ENCODE results near the gene TEX53.

The TEX53 gene

DNA sequence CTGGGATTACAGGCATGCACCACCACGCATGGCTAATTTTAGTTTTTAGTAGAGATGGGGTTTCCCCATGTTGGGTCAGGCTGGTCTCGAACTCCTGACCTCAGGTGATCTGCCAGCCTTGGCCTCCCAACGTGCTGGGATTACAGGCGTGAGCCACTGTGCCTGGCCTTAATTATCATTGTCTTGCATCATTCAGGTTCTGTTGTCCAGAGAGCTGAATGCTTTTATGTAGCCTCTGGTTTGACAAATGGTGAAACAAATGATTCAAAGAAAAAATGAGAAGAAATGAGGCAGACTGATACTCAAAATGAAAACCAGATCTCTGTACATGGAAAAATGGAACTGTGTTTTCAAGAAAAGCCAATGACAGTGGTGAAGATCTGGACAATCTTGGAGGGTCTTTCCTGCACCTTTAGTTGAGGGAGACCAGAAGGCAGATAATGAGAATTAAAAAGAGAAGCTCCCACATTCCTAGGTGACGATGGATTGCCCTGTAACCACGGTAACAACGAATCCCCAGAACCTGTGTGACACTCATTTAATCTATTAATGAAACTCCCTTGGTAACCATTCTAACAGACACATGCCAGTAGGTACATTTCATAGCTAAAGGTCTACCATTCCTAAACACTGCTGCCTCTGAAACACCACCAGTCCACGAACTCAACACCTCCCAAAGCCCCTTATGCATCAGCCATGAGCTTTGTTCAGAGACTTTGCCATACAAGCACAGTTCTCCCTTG, 22.8 kb upstream of the TEX53 start:
- no peak for DNase-seq (ENCODE audit: low read depth in 3 of 3)

DNA sequence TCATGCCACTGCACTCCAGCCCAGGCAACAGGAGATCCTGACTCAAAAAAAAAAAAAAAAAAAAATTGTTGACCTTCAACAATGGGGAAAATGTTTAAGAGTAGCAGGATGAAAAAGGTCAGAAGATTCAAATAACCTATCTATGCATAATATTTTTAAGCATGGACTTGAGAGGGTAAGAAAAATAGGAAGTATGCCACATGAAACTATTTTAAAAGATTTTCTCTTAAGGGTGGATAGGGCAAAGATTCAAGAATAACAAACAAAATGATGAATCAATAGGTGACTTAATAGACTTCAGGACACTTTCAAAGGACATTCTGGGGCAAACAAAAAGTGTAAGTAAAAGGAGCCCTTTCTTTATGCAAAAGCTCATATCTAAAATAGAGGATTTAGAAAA, 21.2 kb upstream of the TEX53 start:
- no peak for DNase-seq (ENCODE audit: low read depth in 3 of 3)

- no peak for DNase-seq (ENCODE audit: low read depth in 3 of 3)
These were observed 20.5 kb upstream of the TEX53 start for GRCh38 chr9:114678130-114678529.

- no peak for DNase-seq (ENCODE audit: low read depth in 3 of 3)
These were observed 19.8 kb upstream of the TEX53 start for GRCh38 chr9:114677418-114677817.

DNA sequence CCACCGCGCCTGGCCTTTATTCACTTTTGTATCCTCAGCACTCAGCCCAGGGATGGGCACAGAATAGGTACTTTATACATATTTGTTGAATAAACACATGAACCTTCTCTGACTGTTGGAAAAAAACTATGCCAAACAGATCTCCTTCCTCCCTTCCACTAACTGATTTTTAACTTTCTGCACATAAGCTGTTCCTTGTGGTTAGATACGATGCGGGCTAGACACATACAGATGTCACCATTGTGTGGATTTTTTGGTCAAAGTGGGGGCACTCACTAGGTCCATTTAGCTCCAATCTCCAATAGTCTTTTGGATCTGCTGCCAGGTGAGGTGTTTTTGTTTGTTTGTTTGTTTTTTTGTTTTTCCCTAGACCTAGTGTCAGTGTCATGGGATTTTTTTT, 19.3 kb upstream of the TEX53 start:
- DNase-seq (ENCODE audit: low read depth in 3 of 3), result no peak

GRCh38 chr9:114674798-114675540, 17.4 kb upstream of the TEX53 start:
- no peak for DNase-seq (ENCODE audit: low read depth in 3 of 3)

DNA sequence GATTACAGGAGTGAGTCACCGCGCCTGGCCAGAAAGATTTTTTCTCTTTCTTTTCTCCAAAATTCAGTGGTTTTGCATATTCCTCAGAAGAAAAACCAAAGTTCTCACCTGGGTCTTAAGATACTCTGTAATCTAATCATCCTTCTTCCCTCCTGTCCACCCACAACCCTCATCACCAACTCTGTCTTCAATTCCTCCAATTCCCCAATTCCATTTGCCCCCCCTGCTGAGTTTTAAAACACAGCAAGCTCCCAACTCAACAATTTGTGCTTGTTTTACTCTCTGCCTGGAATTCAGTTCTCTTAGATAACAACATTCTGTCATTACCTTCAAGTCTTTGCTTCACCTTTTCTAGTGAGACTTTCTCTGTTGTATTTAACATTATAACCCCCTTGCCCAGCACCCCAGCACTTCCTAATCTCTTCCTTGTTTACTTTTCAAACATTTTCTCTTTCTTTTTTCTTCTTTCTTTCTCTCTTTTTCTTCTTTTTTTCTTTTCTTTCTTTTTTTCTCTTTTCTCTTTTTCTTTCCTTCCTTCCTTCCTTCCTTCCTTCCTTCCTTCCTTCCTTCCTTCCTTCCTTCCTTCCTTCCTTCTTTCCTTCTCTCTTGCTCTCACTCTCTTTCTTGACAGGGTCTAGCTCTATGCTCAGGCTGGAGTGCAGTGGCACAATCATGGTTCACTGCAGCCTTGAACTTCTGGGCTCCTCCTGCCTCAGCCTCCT, 16.6 kb upstream of the TEX53 start:
- DNase-seq (ENCODE audit: low read depth in 3 of 3), result no peak

DNA sequence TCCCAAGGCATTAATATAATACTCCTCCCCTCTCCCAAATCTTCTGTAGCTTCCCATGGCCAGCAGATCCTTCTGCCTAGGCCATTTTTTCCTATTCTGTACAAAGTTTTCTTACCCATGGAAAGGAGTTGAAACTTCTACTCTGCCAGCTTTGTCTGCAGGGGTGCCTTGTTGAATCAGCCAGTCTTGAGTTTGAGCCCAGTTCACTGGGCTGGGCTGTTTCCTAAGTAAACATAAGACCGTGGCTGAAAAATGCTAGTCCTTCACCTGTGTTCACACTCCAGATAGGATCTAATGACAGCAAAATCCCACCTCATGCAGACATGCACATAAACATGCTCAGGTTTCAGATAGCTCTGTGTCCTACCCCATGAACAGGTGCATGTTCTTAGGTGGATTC, 14.0 kb upstream of the TEX53 start:
- no peak for DNase-seq (ENCODE audit: low read depth in 3 of 3)

- no peak for DNase-seq (ENCODE audit: low read depth in 3 of 3)
These were observed 12.4 kb upstream of the TEX53 start for GRCh38 chr9:114669961-114670360.

GRCh38 chr9:114668146-114668545, 10.5 kb upstream of the TEX53 start:
- DNase-seq (ENCODE audit: low read depth in 3 of 3), result no peak

DNA sequence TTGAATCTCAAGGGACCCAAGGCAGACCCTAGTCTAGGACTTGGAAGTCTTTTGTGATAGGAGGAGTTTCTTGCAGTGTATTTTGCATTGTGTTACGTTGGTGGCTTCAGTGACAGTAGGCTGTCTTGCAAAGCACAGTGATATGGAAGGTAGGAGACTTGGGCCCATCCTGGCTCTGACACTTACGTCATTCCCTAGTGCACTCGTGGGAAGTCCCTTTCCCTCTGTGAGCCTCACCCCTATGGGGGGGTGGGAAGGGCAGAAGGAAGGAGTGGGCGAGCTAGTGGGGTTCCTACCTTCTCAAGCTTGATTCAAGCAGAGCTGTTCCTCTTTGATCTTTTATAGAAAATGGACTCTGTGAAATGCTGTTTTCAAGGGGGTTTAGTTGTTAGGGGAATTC, 9.2 kb upstream of the TEX53 start:
- DNase-seq (ENCODE audit: low read depth in 3 of 3), result no peak

DNA sequence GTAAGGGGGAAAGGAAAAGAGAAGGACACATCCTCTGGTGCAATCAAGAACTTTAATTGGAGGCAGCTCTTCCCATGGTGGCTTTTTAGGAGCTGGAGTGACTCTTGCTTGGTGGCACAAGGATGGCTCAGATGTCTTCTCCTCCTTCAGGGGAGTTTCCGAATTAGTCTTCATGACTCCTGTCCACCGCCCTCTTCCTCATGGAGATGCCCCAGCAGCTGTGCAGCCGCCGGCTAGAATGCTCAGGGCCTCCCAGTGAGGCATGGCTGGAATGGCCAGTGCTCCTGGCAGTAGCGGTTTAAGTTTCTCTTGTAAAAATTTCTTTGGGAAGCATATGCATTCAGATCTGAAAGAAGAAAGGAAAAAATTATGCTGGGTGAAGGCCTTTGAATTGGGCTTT, 8.8 kb upstream of the TEX53 start:
- DNase-seq (ENCODE audit: low read depth in 3 of 3), result no peak

- no peak for DNase-seq (ENCODE audit: low read depth in 3 of 3)
These were observed 6.6 kb upstream of the TEX53 start for GRCh38 chr9:114664181-114664580.

DNA sequence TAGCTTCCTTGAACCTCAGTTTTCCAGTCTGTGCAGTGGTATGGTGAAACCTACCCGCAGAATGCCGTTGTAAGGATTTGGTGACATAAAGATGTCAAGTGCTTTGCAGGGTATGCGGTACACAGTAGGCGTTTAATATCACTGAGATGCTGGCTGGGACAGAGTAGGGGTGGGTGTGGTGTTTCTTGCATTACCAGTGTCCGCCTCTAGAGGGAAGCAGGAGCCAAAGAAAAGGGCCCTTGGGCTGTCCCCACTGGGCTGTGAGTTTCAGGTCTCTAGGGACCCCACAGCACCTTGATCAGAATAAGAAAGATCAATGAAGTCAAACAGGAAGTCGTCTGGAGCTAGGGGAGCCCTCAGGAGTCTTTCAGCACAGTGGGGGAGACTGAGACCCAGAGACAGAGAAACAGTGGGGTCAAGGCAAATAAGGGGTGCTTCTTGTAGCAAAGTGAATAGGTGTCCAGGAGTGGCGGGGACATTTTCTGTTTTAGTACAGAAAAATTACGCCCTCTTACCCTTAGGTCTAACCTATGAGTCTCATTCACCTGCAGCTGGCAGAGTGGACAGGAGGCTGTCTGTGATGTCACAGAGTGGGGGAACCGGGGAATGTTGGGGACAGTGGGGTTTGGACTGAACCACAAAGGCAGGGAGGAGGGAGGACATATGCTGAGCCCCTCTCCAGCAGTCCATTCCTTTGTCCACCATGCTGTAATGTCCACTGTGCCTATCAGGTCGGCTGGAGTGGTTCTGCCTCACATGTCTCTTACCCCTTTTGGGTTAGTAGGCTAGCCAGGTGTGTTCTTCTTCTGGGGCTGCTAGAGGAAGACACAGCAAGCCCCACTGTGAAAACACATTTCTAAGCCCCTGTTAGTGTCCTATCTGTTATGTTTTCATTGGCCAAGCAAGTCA, 4.7 kb upstream of the TEX53 start:
- DNase-seq (ENCODE audit: low read depth in 3 of 3), result peak; percentile 36 to 57 (median 48)

DNA sequence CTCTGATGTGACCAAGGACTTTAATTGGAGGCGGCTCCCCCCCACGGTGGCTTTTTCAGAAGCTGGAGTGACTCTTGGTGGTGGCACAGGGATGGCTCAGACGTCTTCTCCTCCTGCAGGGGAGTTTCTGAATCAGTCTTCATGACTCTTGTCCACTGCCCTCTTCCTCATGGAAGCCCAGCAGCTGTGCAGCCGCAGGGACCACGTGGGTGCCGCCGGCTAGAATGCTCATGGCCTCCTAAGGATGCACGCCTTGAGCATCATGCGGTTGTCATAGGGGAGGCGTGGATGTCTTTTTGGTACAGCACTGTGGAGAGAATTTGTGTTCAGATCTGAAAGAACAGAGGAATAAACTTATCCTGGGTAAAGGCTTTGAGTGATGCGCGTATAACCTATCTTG, 1.3 kb downstream of the TEX53 start:
- no peak for DNase-seq (ENCODE audit: low read depth in 3 of 3)

DNA sequence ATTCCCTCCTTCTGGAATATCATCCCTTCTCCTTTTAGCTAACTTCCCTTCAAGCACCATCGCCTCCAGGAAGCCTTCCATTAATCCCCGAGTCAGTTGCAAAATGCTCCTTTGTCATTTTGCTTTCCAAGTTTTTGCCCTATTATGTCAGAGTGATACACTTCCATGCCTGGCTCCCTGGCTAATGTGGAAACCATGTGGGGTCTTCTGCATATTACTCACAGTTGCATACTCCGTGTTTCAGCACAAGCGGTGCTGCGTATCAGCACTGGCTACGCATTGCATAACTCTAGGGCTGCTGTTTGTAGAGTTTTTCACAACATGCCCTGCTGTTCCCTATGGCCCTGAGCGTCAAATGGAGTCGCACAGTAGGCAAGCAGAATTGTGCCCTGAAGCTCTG, 1.9 kb downstream of the TEX53 start:
- DNase-seq (ENCODE audit: low read depth in 3 of 3), result no peak

DNA sequence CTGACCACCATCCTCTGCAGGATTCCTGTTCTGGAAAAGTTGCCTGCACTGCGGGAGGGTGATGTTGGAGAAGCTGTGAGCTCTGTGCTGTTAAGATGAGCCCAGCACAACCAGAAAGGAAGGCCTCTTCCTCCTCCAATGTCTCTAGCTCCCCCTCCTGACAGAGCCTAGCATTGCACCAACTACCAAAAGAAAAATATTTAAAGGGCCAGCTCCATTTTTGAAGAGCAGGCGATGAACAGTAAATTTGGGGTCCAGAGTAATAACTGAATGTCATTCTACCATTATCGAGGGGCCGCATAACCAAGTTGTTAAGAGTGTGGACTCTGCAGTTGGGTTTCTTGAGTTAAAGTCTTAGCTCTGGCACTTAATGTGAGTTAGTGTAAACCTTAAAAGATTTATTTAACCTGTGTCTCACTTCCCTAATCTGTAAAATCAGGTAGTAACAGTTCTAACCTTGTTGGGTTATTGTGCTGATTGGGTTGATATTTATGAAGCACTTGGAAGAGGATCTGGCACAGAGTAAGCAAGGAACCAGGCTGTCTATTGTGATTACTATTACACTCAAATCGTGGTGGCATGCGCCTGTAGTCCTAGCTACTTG, 3.9 kb downstream of the TEX53 start:
- DNase-seq (ENCODE audit: low read depth in 3 of 3), result peak; percentile 51 to 76 (median 72)

DNA sequence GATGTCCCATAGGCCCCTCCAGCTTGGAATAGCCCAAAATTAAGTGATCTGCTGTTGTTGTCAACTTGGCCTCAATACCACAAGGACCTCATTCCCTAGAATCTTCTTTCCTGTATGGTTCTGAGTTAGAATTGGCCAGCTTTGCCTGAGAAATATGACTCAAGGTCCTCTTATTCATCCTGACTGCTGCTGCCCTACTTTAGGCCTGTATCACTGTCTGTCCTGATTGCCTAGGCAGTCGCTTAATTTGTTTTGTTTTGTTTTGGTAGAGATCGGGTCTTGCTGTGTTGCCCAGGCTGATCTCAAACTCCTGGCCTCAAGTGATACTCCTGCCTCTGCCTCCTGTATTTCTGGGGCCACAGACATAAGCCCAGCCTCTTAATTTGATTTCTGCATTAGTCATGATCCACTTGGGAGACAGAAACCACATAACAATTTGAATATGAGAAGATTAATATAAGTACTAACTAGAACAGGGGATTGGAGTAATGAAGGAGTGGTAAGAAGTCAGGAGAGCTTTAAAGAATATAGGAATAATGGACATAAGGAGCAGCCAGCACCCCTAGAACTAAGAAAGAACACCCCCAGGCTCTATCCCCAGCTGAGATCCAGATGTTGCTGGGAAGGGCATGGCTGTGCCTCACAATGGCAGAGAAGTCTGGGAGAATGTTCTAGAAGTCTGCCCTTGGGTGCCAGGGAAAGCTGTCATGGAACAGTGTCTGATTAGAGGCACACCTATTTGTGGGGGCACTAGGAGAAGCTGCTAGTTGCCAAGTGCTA, 4.6 kb downstream of the TEX53 start:
- no peak for DNase-seq (ENCODE audit: low read depth in 3 of 3)

GRCh38 chr9:114643896-114644295, 13.7 kb downstream of the TEX53 start:
- DNase-seq (ENCODE audit: low read depth in 3 of 3), result no peak

DNA sequence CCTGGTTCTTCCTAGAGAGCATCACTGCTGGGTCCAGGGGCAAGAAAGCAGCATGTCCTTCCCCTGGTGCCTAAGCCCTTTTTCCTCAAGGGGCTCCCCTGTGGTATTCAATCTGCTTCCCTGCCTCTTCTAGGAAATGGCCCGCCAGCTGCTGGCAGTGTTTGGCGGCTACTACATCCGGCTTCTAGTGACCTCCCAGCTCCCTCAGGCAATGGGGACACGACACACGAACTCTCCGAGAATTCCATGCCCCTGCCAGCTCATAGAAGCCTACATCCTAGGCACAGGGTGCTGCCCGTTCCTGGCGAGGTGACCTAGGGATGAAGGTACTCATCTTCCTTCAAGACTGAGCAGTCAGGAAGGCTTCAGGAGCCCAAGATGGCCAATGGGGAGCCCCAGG, 14.6 kb downstream of the TEX53 start:
- DNase-seq (ENCODE audit: low read depth in 3 of 3), result no peak

DNA sequence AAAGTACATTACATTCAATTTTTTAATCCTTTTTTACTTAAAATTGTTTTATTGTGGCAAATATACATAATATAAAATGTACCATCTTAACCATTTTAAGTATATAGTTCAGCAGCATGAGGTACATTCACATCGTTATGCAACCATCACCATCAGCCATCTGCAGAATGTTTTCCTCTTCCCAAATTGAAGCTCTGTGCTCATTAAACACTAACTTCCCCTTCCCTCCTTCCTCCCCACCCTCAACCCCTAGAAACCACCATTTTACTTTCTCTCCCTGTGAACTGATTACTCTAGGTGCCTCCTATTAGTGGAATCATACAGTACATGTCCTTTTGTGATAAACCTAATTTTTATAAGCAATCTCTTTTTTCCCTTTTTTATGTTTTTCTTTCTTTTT, 15.6 kb downstream of the TEX53 start:
- no peak for DNase-seq (ENCODE audit: low read depth in 3 of 3)
